ENCODE data around the gene CD248.
"Not testable (repeated sequence)": the region's sequence is repeated elsewhere in the genome, so short reads cannot be mapped to it uniquely, and the experiment has no call there.

The CD248 gene

GRCh38 chr11:66289548-66290329 is 27.1 kb downstream of the CD248 start:
- DNase-seq (ENCODE audit: low read depth in 2 of 2), result peak; percentile 68 to 75

- peak; percentile 98 to 99 for DNase-seq (ENCODE audit: low read depth in 2 of 2)
These were observed 27.9 kb downstream of the CD248 start, which contains the start of gene YIF1A for GRCh38 chr11:66288671-66289547. Gene YIF1A (minus strand): TSS chr11:66289143. CDS start chr11:66288985, 158 bp downstream.

GRCh38 chr11:66287889-66288670 is 28.8 kb downstream of the CD248 start:
- DNase-seq (ENCODE audit: low read depth in 2 of 2), result no peak

- DNase-seq (ENCODE audit: low read depth in 2 of 2), result no peak
These were observed 29.5 kb downstream of the CD248 start for GRCh38 chr11:66287211-66287888.

GRCh38 chr11:66286699-66287098 is 30.1 kb downstream of the CD248 start:
- no peak for DNase-seq (ENCODE audit: low read depth in 2 of 2)

- no peak for DNase-seq (ENCODE audit: low read depth in 2 of 2)
These were observed 31.4 kb downstream of the CD248 start for GRCh38 chr11:66285250-66285947.

- no peak for DNase-seq (ENCODE audit: low read depth in 2 of 2)
These were observed 32.2 kb downstream of the CD248 start for GRCh38 chr11:66284526-66285078.

- no peak for DNase-seq (ENCODE audit: low read depth in 2 of 2)
These were observed 33.3 kb downstream of the CD248 start for GRCh38 chr11:66283461-66284105.

- peak; percentile 98 to 99 for DNase-seq (ENCODE audit: low read depth in 2 of 2)
These were observed 34.1 kb downstream of the CD248 start for GRCh38 chr11:66282468-66283455.

GRCh38 chr11:66281776-66282467 is 34.9 kb downstream of the CD248 start:
- no peak for DNase-seq (ENCODE audit: low read depth in 2 of 2)

GRCh38 chr11:66281001-66281400 is 35.8 kb downstream of the CD248 start:
- DNase-seq (ENCODE audit: low read depth in 2 of 2), result no peak

GRCh38 chr11:66280428-66280827 is 36.4 kb downstream of the CD248 start:
- no peak for DNase-seq (ENCODE audit: low read depth in 2 of 2)

- DNase-seq (ENCODE audit: low read depth in 2 of 2), result no peak
These were observed 37.6 kb downstream of the CD248 start for GRCh38 chr11:66279092-66279734.

- no peak for DNase-seq (ENCODE audit: low read depth in 2 of 2)
These were observed 38.3 kb downstream of the CD248 start for GRCh38 chr11:66278363-66279091.

- DNase-seq (ENCODE audit: low read depth in 2 of 2), result no peak
These were observed 39.1 kb downstream of the CD248 start, which contains the start of gene CNIH2 for GRCh38 chr11:66277471-66278362. Gene CNIH2 (plus strand): TSS chr11:66278175. CDS start chr11:66278457, 282 bp downstream.

- not testable (repeated sequence) for DNase-seq (ENCODE audit: low read depth in 2 of 2)
These were observed 39.8 kb downstream of the CD248 start for GRCh38 chr11:66277064-66277463.

All from stimulated activated CD8-positive, alpha-beta memory T cell treated with anti-CD3 and anti-CD28 coated beads, Interleukin-15, amount 100 ng/mL, for 48 hours (primary cell).